ENCODE results near the gene LCORL.

The LCORL gene

DNA sequence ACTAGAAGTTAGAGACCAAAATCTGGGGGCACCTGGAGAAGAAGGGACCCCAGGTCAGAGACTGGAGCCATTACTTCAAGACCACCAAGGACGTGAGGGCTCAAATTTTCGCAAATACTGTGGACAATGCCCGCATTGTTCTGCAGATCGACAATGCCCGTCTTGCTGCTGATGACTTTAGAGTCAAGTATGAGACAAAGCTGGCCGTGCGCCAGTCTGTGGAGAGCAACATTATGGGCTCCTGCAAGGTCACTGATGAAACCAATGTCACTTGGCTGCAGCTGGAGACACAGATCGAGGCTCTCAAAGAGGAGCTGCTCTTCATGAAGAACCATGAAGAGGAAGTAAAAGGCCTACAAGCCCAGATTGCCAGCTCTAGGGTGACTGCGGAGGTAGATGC is 109.5 kb downstream of the LCORL start:
- no peak for DNase-seq (ENCODE audit: extremely low read depth, low read depth)
- TF ChIP-seq, protein P1, sequence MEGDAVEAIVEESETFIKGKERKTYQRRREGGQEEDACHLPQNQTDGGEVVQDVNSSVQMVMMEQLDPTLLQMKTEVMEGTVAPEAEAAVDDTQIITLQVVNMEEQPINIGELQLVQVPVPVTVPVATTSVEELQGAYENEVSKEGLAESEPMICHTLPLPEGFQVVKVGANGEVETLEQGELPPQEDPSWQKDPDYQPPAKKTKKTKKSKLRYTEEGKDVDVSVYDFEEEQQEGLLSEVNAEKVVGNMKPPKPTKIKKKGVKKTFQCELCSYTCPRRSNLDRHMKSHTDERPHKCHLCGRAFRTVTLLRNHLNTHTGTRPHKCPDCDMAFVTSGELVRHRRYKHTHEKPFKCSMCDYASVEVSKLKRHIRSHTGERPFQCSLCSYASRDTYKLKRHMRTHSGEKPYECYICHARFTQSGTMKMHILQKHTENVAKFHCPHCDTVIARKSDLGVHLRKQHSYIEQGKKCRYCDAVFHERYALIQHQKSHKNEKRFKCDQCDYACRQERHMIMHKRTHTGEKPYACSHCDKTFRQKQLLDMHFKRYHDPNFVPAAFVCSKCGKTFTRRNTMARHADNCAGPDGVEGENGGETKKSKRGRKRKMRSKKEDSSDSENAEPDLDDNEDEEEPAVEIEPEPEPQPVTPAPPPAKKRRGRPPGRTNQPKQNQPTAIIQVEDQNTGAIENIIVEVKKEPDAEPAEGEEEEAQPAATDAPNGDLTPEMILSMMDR (IDR thresholded peaks at IDR 0.05; ENCODE audit: low read depth, low read length): no peak

DNA sequence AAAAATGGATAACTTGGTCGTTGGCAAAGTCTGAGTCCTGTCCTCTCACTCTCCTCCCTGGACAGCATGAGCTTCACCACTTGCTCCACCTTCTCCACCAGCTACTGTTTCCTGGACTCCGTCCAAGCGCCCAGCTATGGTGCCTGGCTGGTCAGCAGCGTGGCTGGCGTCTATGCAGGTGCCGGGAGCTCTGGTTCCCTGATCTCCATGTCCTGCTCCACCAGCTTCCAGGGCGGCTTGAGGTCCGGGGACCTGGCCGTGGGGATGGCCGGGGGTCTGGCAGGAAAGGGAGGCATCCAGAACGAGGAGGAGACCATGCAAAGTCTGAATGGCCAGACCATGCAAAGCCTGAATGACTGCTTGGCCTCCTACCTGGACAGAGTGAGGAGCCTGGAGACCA is 109.9 kb downstream of the LCORL start:
- DNase-seq (ENCODE audit: extremely low read depth, low read depth): no peak
- TF ChIP-seq, protein P1 (IDR thresholded peaks at IDR 0.05; ENCODE audit: low read depth, low read length): no peak

DNA sequence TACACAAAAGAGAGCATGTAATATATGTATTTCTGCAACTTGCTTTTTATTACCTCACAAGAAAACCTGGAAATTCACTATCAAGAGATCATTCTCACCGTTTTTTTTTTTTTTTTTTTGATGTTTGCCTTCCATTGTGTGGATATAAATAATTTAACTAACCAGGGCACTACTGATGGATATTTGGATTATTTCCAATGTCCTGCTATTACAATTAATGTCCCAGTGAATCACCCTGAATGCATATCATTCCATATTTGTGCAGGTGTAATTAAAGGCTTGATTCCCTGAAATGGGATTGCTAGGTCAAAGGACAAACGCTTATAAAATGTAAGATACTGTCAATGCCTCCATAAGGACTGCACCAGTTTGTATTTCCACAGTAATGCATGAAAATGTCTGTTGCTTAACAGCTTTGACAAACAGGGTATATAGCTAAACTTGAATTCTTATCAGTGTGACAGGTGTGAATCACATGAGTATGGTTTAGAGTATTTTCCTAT is 123.0 kb downstream of the LCORL start:
- no peak for DNase-seq (ENCODE audit: extremely low read depth, low read depth)
- TF ChIP-seq, protein P1 (IDR thresholded peaks at IDR 0.05; ENCODE audit: low read depth, low read length): no peak

DNA sequence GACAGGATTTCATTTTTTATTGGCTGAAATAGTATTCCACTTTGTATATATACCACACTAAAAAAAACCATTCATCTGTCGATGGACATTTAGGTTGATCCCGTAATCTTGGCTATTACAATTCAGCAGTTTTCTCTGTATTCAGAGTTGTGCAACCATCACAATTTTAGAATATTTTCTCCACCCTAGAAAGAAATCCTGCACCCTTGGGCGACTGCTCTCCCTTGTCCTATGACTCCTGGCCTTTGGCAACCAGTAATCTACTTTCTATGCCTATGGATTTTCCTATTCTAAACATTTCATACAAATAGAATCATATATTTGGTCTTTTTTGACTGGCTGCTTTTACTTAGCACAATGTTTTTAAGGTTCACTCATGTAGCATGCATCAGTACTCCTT is 126.1 kb downstream of the LCORL start:
- TF ChIP-seq, protein P1 (IDR thresholded peaks at IDR 0.05; ENCODE audit: low read depth, low read length): no peak
- no peak for DNase-seq (ENCODE audit: extremely low read depth, low read depth)

DNA sequence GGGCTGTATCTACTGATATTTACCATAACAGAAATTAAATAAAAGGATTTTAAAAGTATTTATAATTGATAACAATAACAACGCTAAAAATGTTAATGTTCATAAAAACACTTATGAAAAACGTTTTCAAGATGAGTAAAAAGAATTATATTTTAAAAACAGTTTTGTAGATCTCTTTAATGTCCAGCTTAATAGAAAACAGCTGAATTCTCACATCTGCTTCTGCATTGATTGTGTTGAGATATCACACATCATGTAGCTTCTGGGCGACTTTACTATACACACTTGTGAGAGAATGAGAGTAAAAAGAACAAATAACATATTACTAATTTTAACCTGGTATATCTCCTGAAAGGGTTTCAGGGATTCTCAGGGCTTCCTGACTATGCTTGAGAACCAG is 127.1 kb downstream of the LCORL start:
- no peak for DNase-seq (ENCODE audit: extremely low read depth, low read depth)
- TF ChIP-seq, protein P1 (IDR thresholded peaks at IDR 0.05; ENCODE audit: low read depth, low read length): no peak

DNA sequence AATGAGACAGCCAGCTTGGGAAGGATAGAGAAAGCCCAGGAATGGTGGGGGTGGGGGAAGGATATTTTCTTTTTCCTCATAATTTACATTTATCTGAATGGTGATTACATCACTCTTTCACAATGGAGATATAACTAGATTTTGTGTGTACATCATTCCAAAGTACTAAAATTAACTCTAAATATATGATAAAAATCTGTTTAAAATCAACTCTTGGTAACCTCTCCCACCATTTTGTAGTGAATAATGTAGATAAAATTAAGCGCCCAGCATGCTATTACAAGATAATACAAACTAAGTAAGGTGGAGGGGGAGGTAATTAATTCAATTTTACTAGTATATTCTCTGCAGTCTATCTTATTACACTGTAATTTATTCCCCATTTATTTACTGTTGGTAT is 131.9 kb downstream of the LCORL start:
- TF ChIP-seq, protein P1 (IDR thresholded peaks at IDR 0.05; ENCODE audit: low read depth, low read length): no peak
- no peak for DNase-seq (ENCODE audit: extremely low read depth, low read depth)

DNA sequence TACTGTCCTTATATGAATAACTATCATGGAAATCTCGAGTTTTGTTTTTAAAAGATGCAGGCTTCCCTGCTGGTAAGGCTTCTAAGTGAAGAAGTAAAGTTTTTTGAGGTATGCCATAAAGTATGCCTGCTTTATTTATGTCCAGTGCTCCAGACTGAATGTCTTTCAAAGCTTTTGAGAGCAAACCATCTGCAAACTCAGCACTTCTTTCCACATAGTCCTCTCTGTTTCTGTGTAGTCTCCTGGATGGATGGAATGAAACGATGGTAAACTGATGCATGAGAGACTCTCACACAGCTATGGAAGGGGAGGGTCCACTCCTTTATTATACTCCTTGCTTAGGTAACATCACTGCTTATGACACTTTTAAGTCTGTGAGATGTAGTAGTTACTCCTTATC is 137.0 kb downstream of the LCORL start:
- TF ChIP-seq, protein P1 (IDR thresholded peaks at IDR 0.05; ENCODE audit: low read depth, low read length): no peak
- no peak for DNase-seq (ENCODE audit: extremely low read depth, low read depth)
